DOHH2 (cell line): ENCODE results near the gene CSNK1G2.

Experiments
- EZH2phosphoT487 ChIP-seq: fragments of 200-600 bp; sonication (generic); IDR thresholded peaks from 2 replicates; pipeline ENCODE4 v1.6.1; 2017; ENCODE audit warnings: borderline replicate concordance, mild to moderate bottlenecking, antibody characterized with exemption, low read length, moderate library complexity, mixed read lengths
- TF ChIP-seq, protein P1 (sequence below): fragments of 200-600 bp; sonication (generic); IDR thresholded peaks from one replicate; pipeline ENCODE4 v1.5.1; 2014; ENCODE audit warnings: antibody characterized with exemption, mild to moderate bottlenecking, low read depth, low read length; ENCODE audit not compliant: poor library complexity, severe bottlenecking

DNA sequence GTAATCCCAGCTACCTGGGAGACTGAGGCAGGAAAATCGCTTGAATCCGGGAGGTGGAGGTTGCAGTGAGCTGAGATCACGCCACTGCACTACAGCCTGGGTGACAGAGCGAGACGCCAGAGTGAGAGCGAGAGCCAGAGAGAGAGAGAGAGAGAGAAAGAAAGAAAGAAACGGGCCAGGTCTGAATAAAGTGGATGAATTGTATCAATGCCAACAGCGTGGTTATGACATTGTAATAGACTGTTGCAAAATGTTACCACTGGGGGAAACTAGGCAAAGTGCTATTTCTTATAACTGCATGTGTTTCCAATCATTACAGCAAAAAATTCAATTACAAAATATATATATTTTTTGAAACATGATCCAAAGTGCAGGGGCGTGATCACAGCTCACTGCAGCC, 86.4 kb downstream of the CSNK1G2 start:
- TF ChIP-seq, protein P1, sequence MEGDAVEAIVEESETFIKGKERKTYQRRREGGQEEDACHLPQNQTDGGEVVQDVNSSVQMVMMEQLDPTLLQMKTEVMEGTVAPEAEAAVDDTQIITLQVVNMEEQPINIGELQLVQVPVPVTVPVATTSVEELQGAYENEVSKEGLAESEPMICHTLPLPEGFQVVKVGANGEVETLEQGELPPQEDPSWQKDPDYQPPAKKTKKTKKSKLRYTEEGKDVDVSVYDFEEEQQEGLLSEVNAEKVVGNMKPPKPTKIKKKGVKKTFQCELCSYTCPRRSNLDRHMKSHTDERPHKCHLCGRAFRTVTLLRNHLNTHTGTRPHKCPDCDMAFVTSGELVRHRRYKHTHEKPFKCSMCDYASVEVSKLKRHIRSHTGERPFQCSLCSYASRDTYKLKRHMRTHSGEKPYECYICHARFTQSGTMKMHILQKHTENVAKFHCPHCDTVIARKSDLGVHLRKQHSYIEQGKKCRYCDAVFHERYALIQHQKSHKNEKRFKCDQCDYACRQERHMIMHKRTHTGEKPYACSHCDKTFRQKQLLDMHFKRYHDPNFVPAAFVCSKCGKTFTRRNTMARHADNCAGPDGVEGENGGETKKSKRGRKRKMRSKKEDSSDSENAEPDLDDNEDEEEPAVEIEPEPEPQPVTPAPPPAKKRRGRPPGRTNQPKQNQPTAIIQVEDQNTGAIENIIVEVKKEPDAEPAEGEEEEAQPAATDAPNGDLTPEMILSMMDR = no peak
- no peak for TF ChIP-seq EZH2phosphoT487
